ENCODE results near the gene LCN15.

LCN15 gene

GRCh38 chr9:136725612-136726011 is 38.7 kb downstream of the LCN15 start:
- peaks cover 25% of the 10 kb centered on the region for H3K36me3 ChIP-seq (ENCODE audit: control insufficient read depth, insufficient read depth, low read length)

GRCh38 chr9:136724772-136725171 is 39.5 kb downstream of the LCN15 start:
- no peak overlapping the region for H3K9ac ChIP-seq (ENCODE audit: low read length)
- peaks cover 43% of the 10 kb centered on the region for H3K4me1 ChIP-seq (ENCODE audit: control insufficient read depth, insufficient read depth, low read length)
- no peaks in the 10 kb centered on the region for H3K27me3 ChIP-seq (ENCODE audit: control insufficient read depth, insufficient read depth, low read length)
- H3K4me3 ChIP-seq (ENCODE audit: low read length) = no peak overlapping the region
- no peaks in the 10 kb centered on the region for H3K9me3 ChIP-seq (ENCODE audit: control insufficient read depth, low read length)
- H3K36me3 ChIP-seq (ENCODE audit: control insufficient read depth, insufficient read depth, low read length) = peaks cover 25% of the 10 kb centered on the region

More at GRCh38 chr9:136725612-136726011, 38.7 kb downstream of the LCN15 start:
- H3K4me3 ChIP-seq (ENCODE audit: low read length) = no peak overlapping the region
- peaks cover 35% of the 10 kb centered on the region for H3K4me1 ChIP-seq (ENCODE audit: control insufficient read depth, insufficient read depth, low read length)
- H3K9me3 ChIP-seq (ENCODE audit: control insufficient read depth, low read length) = no peaks in the 10 kb centered on the region
- no peaks in the 10 kb centered on the region for H3K27me3 ChIP-seq (ENCODE audit: control insufficient read depth, insufficient read depth, low read length)
- H3K9ac ChIP-seq (ENCODE audit: low read length) = peak overlapping the region; percentile 89

GRCh38 chr9:136723989-136724388 is 40.3 kb downstream of the LCN15 start:
- H3K4me3 ChIP-seq (ENCODE audit: low read length) = no peak overlapping the region
- H3K9me3 ChIP-seq (ENCODE audit: control insufficient read depth, low read length) = no peaks in the 10 kb centered on the region
- H3K36me3 ChIP-seq (ENCODE audit: control insufficient read depth, insufficient read depth, low read length) = peaks cover 25% of the 10 kb centered on the region
- H3K4me1 ChIP-seq (ENCODE audit: control insufficient read depth, insufficient read depth, low read length) = peaks cover 45% of the 10 kb centered on the region
- no peaks in the 10 kb centered on the region for H3K27me3 ChIP-seq (ENCODE audit: control insufficient read depth, insufficient read depth, low read length)
- no peak overlapping the region for H3K9ac ChIP-seq (ENCODE audit: low read length)

- H3K9ac ChIP-seq (ENCODE audit: low read length) = no peak overlapping the region
- H3K36me3 ChIP-seq (ENCODE audit: control insufficient read depth, insufficient read depth, low read length) = peaks cover 25% of the 10 kb centered on the region
- peaks cover 43% of the 10 kb centered on the region for H3K4me1 ChIP-seq (ENCODE audit: control insufficient read depth, insufficient read depth, low read length)
- H3K9me3 ChIP-seq (ENCODE audit: control insufficient read depth, low read length) = no peaks in the 10 kb centered on the region
- H3K4me3 ChIP-seq (ENCODE audit: low read length) = no peak overlapping the region
- no peaks in the 10 kb centered on the region for H3K27me3 ChIP-seq (ENCODE audit: control insufficient read depth, insufficient read depth, low read length)
These were observed 40.8 kb downstream of the LCN15 start for GRCh38 chr9:136723362-136723976.

GRCh38 chr9:136722969-136723356 is 41.4 kb downstream of the LCN15 start:
- Histone ChIP-seq H3K9me3 (ENCODE audit: control insufficient read depth, low read length) (no peaks in the 10 kb centered on the region), H3K9ac (ENCODE audit: low read length) (no peak overlapping the region), H3K36me3 (ENCODE audit: control insufficient read depth, insufficient read depth, low read length) (peaks cover 25% of the 10 kb centered on the region), H3K4me3 (ENCODE audit: low read length) (no peak overlapping the region), H3K4me1 (ENCODE audit: control insufficient read depth, insufficient read depth, low read length) (peaks cover 43% of the 10 kb centered on the region), H3K27me3 (ENCODE audit: control insufficient read depth, insufficient read depth, low read length) (no peaks in the 10 kb centered on the region)

GRCh38 chr9:136722093-136722968 is 42.0 kb downstream of the LCN15 start:
- peaks cover 25% of the 10 kb centered on the region for H3K36me3 ChIP-seq (ENCODE audit: control insufficient read depth, insufficient read depth, low read length)
- H3K9ac ChIP-seq (ENCODE audit: low read length) = no peak overlapping the region
- H3K4me3 ChIP-seq (ENCODE audit: low read length) = no peak overlapping the region
- H3K4me1 ChIP-seq (ENCODE audit: control insufficient read depth, insufficient read depth, low read length) = peaks cover 42% of the 10 kb centered on the region
- no peaks in the 10 kb centered on the region for H3K27me3 ChIP-seq (ENCODE audit: control insufficient read depth, insufficient read depth, low read length)
- no peaks in the 10 kb centered on the region for H3K9me3 ChIP-seq (ENCODE audit: control insufficient read depth, low read length)

- peaks cover 34% of the 10 kb centered on the region for H3K4me1 ChIP-seq (ENCODE audit: control insufficient read depth, insufficient read depth, low read length)
- peaks cover 25% of the 10 kb centered on the region for H3K36me3 ChIP-seq (ENCODE audit: control insufficient read depth, insufficient read depth, low read length)
- no peak overlapping the region for H3K4me3 ChIP-seq (ENCODE audit: low read length)
- H3K9me3 ChIP-seq (ENCODE audit: control insufficient read depth, low read length) = no peaks in the 10 kb centered on the region
- no peak overlapping the region for H3K9ac ChIP-seq (ENCODE audit: low read length)
- H3K27me3 ChIP-seq (ENCODE audit: control insufficient read depth, insufficient read depth, low read length) = no peaks in the 10 kb centered on the region
These were observed 42.8 kb downstream of the LCN15 start for GRCh38 chr9:136721339-136722092.

- Histone ChIP-seq H3K36me3 (ENCODE audit: control insufficient read depth, insufficient read depth, low read length) (peaks cover 20% of the 10 kb centered on the region), H3K9ac (ENCODE audit: low read length) (no peak overlapping the region), H3K4me1 (ENCODE audit: control insufficient read depth, insufficient read depth, low read length) (peaks cover 28% of the 10 kb centered on the region), H3K9me3 (ENCODE audit: control insufficient read depth, low read length) (no peaks in the 10 kb centered on the region), H3K4me3 (ENCODE audit: low read length) (no peak overlapping the region), H3K27me3 (ENCODE audit: control insufficient read depth, insufficient read depth, low read length) (peaks cover 2% of the 10 kb centered on the region)
These were observed 43.4 kb downstream of the LCN15 start for GRCh38 chr9:136720898-136721338.

- Histone ChIP-seq H3K4me1 (ENCODE audit: control insufficient read depth, insufficient read depth, low read length) (peaks cover 22% of the 10 kb centered on the region), H3K4me3 (ENCODE audit: low read length) (no peak overlapping the region), H3K36me3 (ENCODE audit: control insufficient read depth, insufficient read depth, low read length) (peaks cover 14% of the 10 kb centered on the region), H3K9me3 (ENCODE audit: control insufficient read depth, low read length) (no peaks in the 10 kb centered on the region), H3K9ac (ENCODE audit: low read length) (no peak overlapping the region), H3K27me3 (ENCODE audit: control insufficient read depth, insufficient read depth, low read length) (peaks cover 5% of the 10 kb centered on the region)
These were observed 43.9 kb downstream of the LCN15 start for GRCh38 chr9:136720251-136720897.

GRCh38 chr9:136719195-136719880 is 45.0 kb downstream of the LCN15 start:
- Histone ChIP-seq H3K4me1 (ENCODE audit: control insufficient read depth, insufficient read depth, low read length) (peaks cover 20% of the 10 kb centered on the region), H3K9ac (ENCODE audit: low read length) (no peak overlapping the region), H3K9me3 (ENCODE audit: control insufficient read depth, low read length) (no peaks in the 10 kb centered on the region), H3K4me3 (ENCODE audit: low read length) (no peak overlapping the region), H3K36me3 (ENCODE audit: control insufficient read depth, insufficient read depth, low read length) (peaks cover 11% of the 10 kb centered on the region), H3K27me3 (ENCODE audit: control insufficient read depth, insufficient read depth, low read length) (peaks cover 11% of the 10 kb centered on the region)
